Endothelial cell of umbilical vein (primary cell): ENCODE measurements around the gene SPHK2. TPM values are rescaled to one million over a fixed set of nuclear protein-coding genes. Genes with fewer than 3 reads are reported as not detected.

ENCODE experiments used
- BruUV-seq: library from RNA; stranded (reverse); fragments of 400-500 nt; replicated peaks from 2 replicates; lab custom pipeline; 2021; lab: Mats Ljungman, UMichigan
- CTCF ChIA-PET: fragments of 300-600, 350-600 bp; sonication (Branson Sonifier 250); formaldehyde crosslinking; loops from one replicate; lab custom pipeline; 2021; ENCODE audit warnings: antibody characterized with exemption, inconsistent platforms; lab: Charles Lee
- POLR2A ChIA-PET: fragments of 300-600, 350-600 bp; sonication (Branson Sonifier 250); formaldehyde crosslinking; loops from one replicate; lab custom pipeline; 2021; ENCODE audit warnings: antibody characterized with exemption, inconsistent platforms; lab: Charles Lee
- DNase-seq: peaks from one replicate; pipeline ENCODE4 v3.0.0-alpha.2; 2011; ENCODE audit warnings: low read depth, low spot score
- FAIRE-seq: peaks from 2 replicates; lab custom pipeline; 2011; peaks lifted over from hg19 to GRCh38; lab: Jason Lieb, UNC
- H2AFZ ChIP-seq: 2 replicates; pipeline ENCODE4 v1.6.0; 2012; ENCODE audit warnings: low read depth, low read length, control low read depth, inconsistent platforms
- H3K27ac ChIP-seq: 2 replicates; pipeline ENCODE4 v1.5.1; 2011; ENCODE audit warnings: low read depth, mild to moderate bottlenecking, control low read depth, low read length, moderate library complexity; ENCODE audit not compliant: insufficient read depth
- H3K27me3 ChIP-seq, 2 experiments: 2 replicates each; pipeline versions ENCODE4 v1.6.0 to v1.6.1; 2011; ENCODE audit warnings: low read length in 2 of 2, mixed read lengths in 1 of 2; ENCODE audit not compliant: control insufficient read depth in 2 of 2, insufficient read depth in 2 of 2
- H3K36me3 ChIP-seq, 2 experiments: 2 replicates in 1 of 2; 3 replicates in 1 of 2; pipeline ENCODE4 v1.5.1; 2011; ENCODE audit warnings: low read length in 2 of 2, mild to moderate bottlenecking in 1 of 2, moderate library complexity in 1 of 2; ENCODE audit not compliant: control insufficient read depth in 2 of 2, insufficient read depth in 2 of 2; ENCODE audit errors: extremely low read depth in 1 of 2
- H3K4me1 ChIP-seq: 3 replicates; pipeline ENCODE4 v1.5.1; 2011; ENCODE audit warnings: mild to moderate bottlenecking, low read length; ENCODE audit not compliant: control insufficient read depth, insufficient read depth; ENCODE audit errors: extremely low read depth
- H3K4me2 ChIP-seq: 2 replicates; pipeline ENCODE4 v1.6.1; 2011; ENCODE audit warnings: low read length, control low read depth, mixed read lengths; ENCODE audit not compliant: insufficient read depth
- H3K4me3 ChIP-seq, 3 experiments: fragments of 200-600 bp in 1 of 3; sonication (generic), shearing (Covaris generic) in 1 of 3; replicated peaks in 1 of 3; 2 replicates each; pipeline ENCODE4 v1.5.1; 2011 to 2016; ENCODE audit warnings: control low read depth in 3 of 3, low read length in 3 of 3, mild to moderate bottlenecking in 2 of 3, inconsistent platforms in 1 of 3, low read depth in 1 of 3, moderate library complexity in 1 of 3; ENCODE audit not compliant: insufficient read depth in 1 of 3
- H3K79me2 ChIP-seq: 2 replicates; pipeline ENCODE4 v1.6.0; 2012; ENCODE audit warnings: low read length, inconsistent platforms; ENCODE audit not compliant: control insufficient read depth, insufficient read depth
- H3K9ac ChIP-seq: replicated peaks from 2 replicates; pipeline ENCODE3; 2011; ENCODE audit warnings: low read length, control low read depth; ENCODE audit not compliant: insufficient read depth; ENCODE audit errors: extremely low read depth
- H3K9me1 ChIP-seq: replicated peaks from 3 replicates; pipeline ENCODE4 v1.6.0; 2011; ENCODE audit warnings: mild to moderate bottlenecking, low read length; ENCODE audit not compliant: control insufficient read depth, insufficient read depth; ENCODE audit errors: extremely low read depth
- H3K9me3 ChIP-seq: replicated peaks from 2 replicates; pipeline ENCODE4 v1.5.1; 2012; ENCODE audit warnings: low read length, inconsistent platforms; ENCODE audit not compliant: control insufficient read depth, insufficient read depth
- H4K20me1 ChIP-seq: replicated peaks from 2 replicates; pipeline ENCODE3; 2011; ENCODE audit warnings: mild to moderate bottlenecking, low read length; ENCODE audit not compliant: control insufficient read depth, insufficient read depth; ENCODE audit errors: extremely low read depth
- CTCF ChIP-seq, 2 donors: IDR thresholded peaks; 1 replicate in 1 of 2; 2 replicates in 1 of 2; pipeline ENCODE4 v1.5.1; 2011; ENCODE audit warnings: low read length in 2 of 2, mild to moderate bottlenecking in 2 of 2, moderate library complexity in 2 of 2, control low read depth in 1 of 2, inconsistent platforms in 1 of 2, low read depth in 1 of 2; ENCODE audit not compliant: insufficient read depth in 1 of 2; ENCODE audit errors: extremely low read depth in 1 of 2
- EZH2 ChIP-seq: IDR thresholded peaks from 2 replicates; pipeline ENCODE4 v1.6.1; 2012; ENCODE audit warnings: borderline replicate concordance, low read depth, mild to moderate bottlenecking, moderate library complexity, low read length, inconsistent platforms; ENCODE audit not compliant: severe bottlenecking
- FOS ChIP-seq: IDR thresholded peaks from 2 replicates; pipeline ENCODE4 v1.6.1; 2011; ENCODE audit warnings: mild to moderate bottlenecking, low read length, moderate library complexity, borderline replicate concordance; ENCODE audit not compliant: insufficient read depth
- GATA2 ChIP-seq: IDR thresholded peaks from 2 replicates; pipeline ENCODE4 v1.7.0; 2011; ENCODE audit warnings: low read depth, mild to moderate bottlenecking, moderate library complexity, mixed read lengths, low read length; ENCODE audit not compliant: insufficient read length, insufficient read depth
- JUN ChIP-seq: IDR thresholded peaks from 2 replicates; pipeline ENCODE4 v1.6.1; 2011; ENCODE audit warnings: borderline replicate concordance, low read depth; ENCODE audit not compliant: insufficient read length, insufficient read depth
- MYC ChIP-seq: IDR thresholded peaks from one replicate; pipeline ENCODE4 v1.6.1; 2011; ENCODE audit warnings: mild to moderate bottlenecking, low read depth, low read length
- POLR2A ChIP-seq: IDR thresholded peaks from 2 replicates; pipeline ENCODE4 v1.6.1; 2012; ENCODE audit warnings: low read depth, mild to moderate bottlenecking, control low read depth, low read length
- POLR2AphosphoS5 ChIP-seq: IDR thresholded peaks from 2 replicates; pipeline ENCODE4 v1.6.1; 2012; ENCODE audit warnings: low read depth, mild to moderate bottlenecking, control low read depth, low read length, moderate library complexity; ENCODE audit not compliant: insufficient read depth
- dilution Hi-C: fragments of 300-500 bp; cut with MboI; formaldehyde crosslinking; loops from one replicate; pipeline ENCODE4 v1.15.0; 2019; ENCODE audit warnings: low sequenced_read_pairs; ENCODE audit not compliant: extremely low pct_ligation_motif_present
- intact Hi-C: fragments of 100-400 bp; cut with micrococcal nuclease; formaldehyde crosslinking; loops from one replicate; pipeline ENCODE4 v1.10.0; 2022
- polyA plus RNA-seq, 4 experiments: library from polyadenylated mRNA; depleted of rRNA in 3 of 4; stranded (reverse) in 3 of 4; unstranded in 1 of 4; fragments of >200 nt; gene quantifications; 2 replicates each; pipeline versions ENCODE4 v1.2.1 to v1.2.3, GENCODE V29; 2011 to 2012; ENCODE audit warnings: missing spikeins in 1 of 4
- total RNA-seq: library from RNA; stranded (reverse); gene quantifications from 2 replicates; pipeline ENCODE4 v1.2.3, GENCODE V29; 2021
- TF ChIP-seq, protein P1 (sequence below): IDR thresholded peaks from 2 replicates; pipeline ENCODE4 v1.6.1; 2011; ENCODE audit not compliant: insufficient read depth, insufficient read length

The SPHK2 gene
- total and polyA plus RNA-seq, 2 donors (not counting 3 experiments of a cell fraction or from before 2014, with no cell fraction given), result 20.2 to 31.1 TPM

- no peak overlapping the region for H3K27ac ChIP-seq
- H2AFZ ChIP-seq, result no peak overlapping the region
- intact Hi-C loops (no loop called here), dilution Hi-C loops (no loop called here)
- DNase-seq (no peak), FAIRE-seq (no peak)
- H3K4me2 ChIP-seq, result no peak overlapping the region
- H3K79me2 ChIP-seq, result no peaks in the 10 kb centered on the region
- no peaks in the 10 kb centered on the region for H3K9me1 ChIP-seq
- TF ChIP-seq JUN (no peak), CTCF (IDR thresholded peaks at IDR 0.05; ENCODE audit: extremely low read depth in 1 of 2, insufficient read depth in 1 of 2, low read depth in 1 of 2, low read length in 2 of 2) (no peak), GATA2 (no peak)
- no peak overlapping the region for H3K9ac ChIP-seq
- H3K4me1 ChIP-seq, result peaks cover 9% of the 10 kb centered on the region
- no peaks in the 10 kb centered on the region for H3K9me3 ChIP-seq
- H3K36me3 ChIP-seq, result no peaks in the 10 kb centered on the region
- no TSS peak for BruUV-seq
- ChIA-PET CTCF (no interaction called here), POLR2A (no interaction called here)
- H4K20me1 ChIP-seq, result no peaks in the 10 kb centered on the region
- peaks cover 2% of the 10 kb centered on the region in 2 experiments for H3K27me3 ChIP-seq
- H3K4me3 ChIP-seq, result no peak overlapping the region
Observed at GRCh38 chr19:48642862-48643261, 23.6 kb downstream of the SPHK2 start.

GRCh38 chr19:48644355-48644754 is 25.0 kb downstream of the SPHK2 start:
- H3K27ac ChIP-seq, result no peak overlapping the region
- peaks cover 2% of the 10 kb centered on the region in 2 experiments for H3K27me3 ChIP-seq
- no peaks in the 10 kb centered on the region for H3K36me3 ChIP-seq
- H2AFZ ChIP-seq, result no peak overlapping the region
- H4K20me1 ChIP-seq, result no peaks in the 10 kb centered on the region
- intact Hi-C loops (no loop called here), dilution Hi-C loops (no loop called here)
- no peak overlapping the region for H3K4me2 ChIP-seq
- POLR2A ChIA-PET, result interaction anchor here (0.6 to 1.1 kb wide), 3 partner anchors 19 to 1325 kb away, joined by 3 to 7 read pairs (median 3); partner anchors contain the start of genes RPL18 and SPHK2
- no peak for DNase-seq
- CTCF ChIA-PET, result interaction anchor here (2.0 to 2.7 kb wide), 5 partner anchors 30 to 326 kb away, joined by 15 to 41 read pairs (median 18); partner anchors contain the start of gene NTN5
- no peak overlapping the region for H3K4me3 ChIP-seq
- no peaks in the 10 kb centered on the region for H3K9me3 ChIP-seq
- BruUV-seq, result no TSS peak
- no peaks in the 10 kb centered on the region for H3K79me2 ChIP-seq
- peaks cover 5% of the 10 kb centered on the region for H3K4me1 ChIP-seq
- H3K9me1 ChIP-seq, result no peaks in the 10 kb centered on the region
- no peak overlapping the region for H3K9ac ChIP-seq
- TF ChIP-seq POLR2AphosphoS5 (no peak), CTCF (IDR thresholded peaks at IDR 0.05; ENCODE audit: extremely low read depth in 1 of 2, insufficient read depth in 1 of 2, low read depth in 1 of 2, low read length in 2 of 2) (no peak), FOS (no peak), GATA2 (no peak), EZH2 (no peak), POLR2A (no peak), MYC (no peak), JUN (no peak)
- TF ChIP-seq, protein P1, sequence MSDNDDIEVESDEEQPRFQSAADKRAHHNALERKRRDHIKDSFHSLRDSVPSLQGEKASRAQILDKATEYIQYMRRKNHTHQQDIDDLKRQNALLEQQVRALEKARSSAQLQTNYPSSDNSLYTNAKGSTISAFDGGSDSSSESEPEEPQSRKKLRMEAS, result no peak
- no peak for FAIRE-seq
